CD4-positive, alpha-beta T cell treated with Interleukin-21 for 1 hour (primary cell): ENCODE measurements around the gene FNDC1.

ENCODE experiments used
- DNase-seq: peaks from one replicate; pipeline ENCODE4 v3.0.0-alpha.2; 2020

The FNDC1 gene

DNA sequence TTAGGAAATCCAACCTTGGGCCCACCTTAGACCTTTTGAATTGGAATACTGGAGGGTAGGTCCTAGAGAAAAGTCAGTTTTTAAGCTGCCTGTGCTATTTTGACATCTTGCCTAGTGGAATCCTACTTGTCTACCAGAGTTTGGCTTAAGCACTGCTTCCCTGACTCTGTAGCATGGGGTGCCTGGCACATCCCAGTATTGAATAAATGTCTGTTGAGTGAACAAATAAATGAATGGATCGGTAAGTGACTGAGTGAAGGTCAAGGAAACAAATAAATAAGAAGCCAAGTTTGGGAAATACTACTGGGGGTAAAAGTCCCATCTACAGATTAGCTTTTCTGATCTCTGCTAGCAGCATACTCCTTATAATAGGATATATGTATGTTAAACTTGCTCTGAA lies 140.5 kb downstream of the FNDC1 start:
- DNase-seq: no peak

DNA sequence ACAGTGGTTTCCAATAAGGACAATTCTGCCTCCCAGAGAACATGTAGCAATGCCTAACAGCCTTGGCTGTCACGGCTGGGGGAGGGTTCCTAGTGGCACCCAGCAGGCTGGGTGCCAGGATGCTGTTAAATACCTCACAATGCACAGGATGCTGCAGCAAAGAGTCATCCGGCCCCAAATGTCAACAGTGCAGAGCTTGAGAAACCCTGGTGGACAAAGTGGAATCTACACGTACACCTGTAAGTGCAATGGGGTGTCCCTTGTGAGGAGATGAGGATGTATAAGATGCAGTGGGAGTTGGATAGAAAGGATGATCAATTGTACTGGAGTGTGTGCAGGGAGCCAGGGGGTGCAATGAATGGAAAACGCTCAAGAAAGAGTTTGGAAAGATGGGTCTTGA lies 142.4 kb downstream of the FNDC1 start:
- DNase-seq: no peak

DNA sequence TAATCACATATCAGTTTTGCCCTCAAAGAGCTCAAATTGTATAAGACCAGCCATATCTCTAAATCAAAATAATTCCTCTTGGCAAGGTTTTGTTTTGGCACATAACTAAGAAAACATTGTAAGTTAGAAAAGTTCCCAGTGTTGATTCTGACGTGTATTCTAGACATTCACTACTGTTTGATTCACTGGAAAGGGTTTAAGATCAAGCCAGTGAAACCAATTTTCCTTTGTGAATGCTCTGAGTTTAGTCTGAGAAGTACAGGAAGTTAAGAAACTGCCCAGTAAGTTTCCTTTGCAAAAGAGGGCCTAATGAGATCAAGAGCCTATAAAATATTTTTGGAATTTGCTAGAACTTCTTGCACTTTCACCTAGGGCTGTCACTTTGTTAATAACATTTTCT lies 143.0 kb downstream of the FNDC1 start:
- DNase-seq: no peak

DNA sequence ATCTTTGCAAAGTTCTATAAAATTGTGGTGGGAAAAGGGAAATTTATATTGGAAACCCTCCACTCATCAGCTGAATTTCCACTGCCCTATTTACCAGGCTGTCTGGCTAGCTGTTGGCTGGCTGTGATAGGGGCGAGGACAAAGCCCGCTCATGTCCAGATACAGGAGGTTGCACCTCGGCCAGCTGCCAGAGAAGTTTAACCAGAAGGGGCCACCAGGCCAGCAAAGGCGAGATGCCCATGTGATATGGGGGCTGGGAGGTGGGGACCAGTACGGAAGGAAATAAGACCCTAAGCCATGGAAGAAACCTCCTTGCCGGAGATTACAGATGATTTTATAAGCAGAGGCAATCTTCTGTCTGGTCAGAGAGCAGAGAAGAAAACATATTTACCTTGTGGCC lies 143.8 kb downstream of the FNDC1 start:
- DNase-seq: no peak

DNA sequence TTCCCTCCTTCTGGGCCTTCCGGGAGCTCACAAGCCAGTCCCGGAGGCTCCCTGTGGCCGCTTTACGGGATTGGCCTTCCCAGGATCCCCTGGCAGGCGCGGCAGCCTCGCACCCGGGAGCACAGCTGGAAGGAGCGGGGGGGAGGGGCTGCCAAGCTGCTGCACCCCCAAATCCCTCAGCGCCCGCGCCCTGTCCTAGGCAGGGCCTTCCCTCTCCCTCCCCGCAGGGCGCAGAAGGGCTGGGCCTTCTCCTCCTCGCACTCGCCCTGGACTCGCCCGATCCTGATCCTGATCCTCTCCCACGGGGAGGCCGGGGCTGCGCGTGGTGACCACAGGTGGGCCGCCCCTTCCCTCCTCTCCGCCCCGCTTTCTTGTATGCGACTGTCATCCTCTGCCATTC lies 146.4 kb downstream of the FNDC1 start:
- no peak for DNase-seq

DNA sequence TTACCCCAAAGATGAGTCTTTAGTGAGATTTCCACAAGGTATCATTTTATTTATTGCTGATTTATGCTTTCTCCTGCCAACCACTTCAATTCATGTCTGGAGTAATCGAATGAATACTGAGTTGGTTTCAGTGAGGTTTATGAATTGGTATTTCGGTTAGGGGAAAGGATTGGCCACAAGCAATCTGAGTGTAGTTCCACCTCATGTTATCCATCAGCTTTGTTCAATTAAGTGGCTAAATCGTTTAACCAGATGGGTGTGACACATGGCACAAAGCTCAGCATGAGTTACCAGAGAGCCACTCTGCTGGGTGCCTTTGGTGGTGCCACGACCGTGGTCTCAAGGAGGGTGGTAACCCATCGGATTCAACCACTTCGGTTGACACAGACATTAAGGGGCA lies 148.2 kb downstream of the FNDC1 start:
- DNase-seq: no peak

DNA sequence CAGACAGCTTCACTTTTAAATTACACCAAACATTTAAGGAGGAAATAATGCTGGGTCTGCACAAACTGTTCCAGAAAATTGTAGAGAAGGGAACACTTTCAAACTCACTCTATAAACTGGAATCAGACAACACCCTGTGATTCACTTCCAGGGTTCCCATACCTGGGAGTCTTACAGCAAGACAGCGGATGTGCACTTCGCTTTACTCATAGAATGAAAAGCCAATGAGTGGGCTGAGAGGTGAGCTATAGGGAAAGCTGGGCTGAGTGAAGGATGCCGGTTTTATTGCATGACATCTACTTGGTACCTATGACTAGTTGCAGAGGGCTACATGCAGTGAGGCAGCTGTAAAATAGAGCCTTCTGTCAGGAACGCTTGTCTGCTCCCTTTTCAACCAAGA lies 152.1 kb downstream of the FNDC1 start:
- DNase-seq: no peak
